Activated CD8-positive, alpha-beta T cell treated with anti-CD3 and anti-CD28 coated beads, Interleukin-2, amount 10 ng/mL, durations not matched to agents 7 days and 5 days (primary cell): ENCODE measurements around the gene ERC1. TPM values are rescaled to one million over a fixed set of nuclear protein-coding genes. Genes with fewer than 3 reads are reported as not detected.
"Not testable (repeated sequence)": the region's sequence is repeated elsewhere in the genome, so short reads cannot be mapped to it uniquely, and the experiment has no call there.

Source experiments
- ATAC-seq: fragments of 150-1000 bp; cut with Tn5 transposase; one replicate; pipeline ENCODE4 v1.10.0; 2021; ENCODE audit warnings: moderate library complexity
- CTCF ChIA-PET: fragments of 350-600 bp; sonication (Branson Sonifier 250); formaldehyde crosslinking; loops from one replicate; lab custom pipeline; 2021; ENCODE audit warnings: antibody characterized with exemption; lab: Charles Lee
- POLR2A ChIA-PET: fragments of 350-600 bp; sonication (Branson Sonifier 250); formaldehyde crosslinking; loops from one replicate; lab custom pipeline; 2021; ENCODE audit warnings: antibody characterized with exemption; lab: Charles Lee
- DNase-seq: peaks from one replicate; pipeline ENCODE4 v3.0.0-alpha.2; 2020
- H3K27ac Mint-ChIP-seq: one replicate; pipeline ENCODE4 v1.8.0; 2021; ENCODE audit warnings: mild to moderate bottlenecking, mixed read lengths
- H3K27me3 Mint-ChIP-seq: one replicate; pipeline ENCODE4 v1.8.0; 2021; ENCODE audit warnings: low read depth, mixed read lengths
- H3K36me3 Mint-ChIP-seq: one replicate; pipeline ENCODE4 v1.8.0; 2021; ENCODE audit warnings: low read depth, mixed read lengths
- H3K4me1 Mint-ChIP-seq: one replicate; pipeline ENCODE4 v1.8.0; 2021; ENCODE audit warnings: low read depth, mixed read lengths
- H3K4me3 Mint-ChIP-seq: one replicate; pipeline ENCODE4 v1.8.0; 2021; ENCODE audit warnings: mild to moderate bottlenecking, mixed read lengths
- H3K9me3 Mint-ChIP-seq: one replicate; pipeline ENCODE4 v1.8.0; 2022; ENCODE audit warnings: mixed read lengths; ENCODE audit not compliant: insufficient read depth
- total RNA-seq, 2 experiments: library from RNA; stranded (reverse); gene quantifications; one replicate each; pipeline ENCODE4 v1.2.3, GENCODE V29; 2021

Gene ERC1
- total RNA-seq, 2 experiments from 2014 or later: 25.2 to 32.9 TPM

GRCh38 chr12:1316991-1317390 lies 326.0 kb downstream of the ERC1 start:
- H3K27me3 Mint-ChIP-seq, DNase-seq, H3K27ac Mint-ChIP-seq, H3K9me3 Mint-ChIP-seq, POLR2A ChIA-PET, H3K4me1 Mint-ChIP-seq, H3K4me3 Mint-ChIP-seq, CTCF ChIA-PET, ATAC-seq, H3K36me3 Mint-ChIP-seq: not testable (repeated sequence)

GRCh38 chr12:1318327-1319031 lies 327.5 kb downstream of the ERC1 start:
- ATAC-seq: no peak
- H3K27me3 Mint-ChIP-seq: no peaks in the 10 kb centered on the region
- DNase-seq: no peak
- H3K4me1 Mint-ChIP-seq: peaks cover 2% of the 10 kb centered on the region
- H3K4me3 Mint-ChIP-seq: no peak overlapping the region
- no peak overlapping the region for H3K27ac Mint-ChIP-seq
- POLR2A ChIA-PET: no interaction called here
- peaks cover 7% of the 10 kb centered on the region for H3K9me3 Mint-ChIP-seq
- peaks cover 6% of the 10 kb centered on the region for H3K36me3 Mint-ChIP-seq
- CTCF ChIA-PET: no interaction called here

- peaks cover 6% of the 10 kb centered on the region for H3K36me3 Mint-ChIP-seq
- peaks cover 4% of the 10 kb centered on the region for H3K9me3 Mint-ChIP-seq
- ATAC-seq: no peak
- no peak overlapping the region for H3K27ac Mint-ChIP-seq
- POLR2A ChIA-PET: no interaction called here
- no peak for DNase-seq
- H3K4me1 Mint-ChIP-seq: no peaks in the 10 kb centered on the region
- H3K27me3 Mint-ChIP-seq: no peaks in the 10 kb centered on the region
- CTCF ChIA-PET: no interaction called here
- no peak overlapping the region for H3K4me3 Mint-ChIP-seq
Observed at GRCh38 chr12:1319212-1319611, 328.2 kb downstream of the ERC1 start.

GRCh38 chr12:1320021-1320420 lies 329.0 kb downstream of the ERC1 start:
- ATAC-seq: no peak
- Mint-ChIP-seq H3K36me3 (peaks cover 6% of the 10 kb centered on the region), H3K9me3 (no peaks in the 10 kb centered on the region), H3K27ac (no peak overlapping the region), H3K27me3 (no peaks in the 10 kb centered on the region), H3K4me3 (no peak overlapping the region), H3K4me1 (no peaks in the 10 kb centered on the region)
- ChIA-PET CTCF (no interaction called here), POLR2A (no interaction called here)
- DNase-seq: no peak

- ChIA-PET POLR2A (no interaction called here), CTCF (interaction anchor here (1.3 kb wide), 1 partner anchor 205 kb away, joined by 6 read pairs; no protein-coding TSS in a partner anchor)
- no peaks in the 10 kb centered on the region for H3K9me3 Mint-ChIP-seq
- H3K27ac Mint-ChIP-seq: no peak overlapping the region
- no peaks in the 10 kb centered on the region for H3K4me1 Mint-ChIP-seq
- ATAC-seq (no peak), DNase-seq (no peak)
- H3K36me3 Mint-ChIP-seq: no peaks in the 10 kb centered on the region
- no peaks in the 10 kb centered on the region for H3K27me3 Mint-ChIP-seq
- no peak overlapping the region for H3K4me3 Mint-ChIP-seq
Observed at GRCh38 chr12:1322821-1323220, 331.8 kb downstream of the ERC1 start.

- Mint-ChIP-seq H3K4me1 (no peaks in the 10 kb centered on the region), H3K9me3 (no peaks in the 10 kb centered on the region), H3K36me3 (no peaks in the 10 kb centered on the region), H3K27me3 (no peaks in the 10 kb centered on the region), H3K4me3 (no peak overlapping the region), H3K27ac (no peak overlapping the region)
- no peak for DNase-seq
- POLR2A ChIA-PET: interaction anchor here (0.5 kb wide), 1 partner anchor 351 kb away, joined by 3 read pairs; no protein-coding TSS in a partner anchor
- CTCF ChIA-PET: no interaction called here
- ATAC-seq: no peak
Observed at GRCh38 chr12:1324099-1324498, 333.1 kb downstream of the ERC1 start.

GRCh38 chr12:1324910-1325309 lies 333.9 kb downstream of the ERC1 start:
- POLR2A ChIA-PET: no interaction called here
- Mint-ChIP-seq H3K27ac (no peak overlapping the region), H3K27me3 (no peaks in the 10 kb centered on the region), H3K4me1 (no peaks in the 10 kb centered on the region), H3K36me3 (no peaks in the 10 kb centered on the region), H3K4me3 (no peak overlapping the region), H3K9me3 (no peaks in the 10 kb centered on the region)
- ATAC-seq: no peak
- CTCF ChIA-PET: no interaction called here
- no peak for DNase-seq

GRCh38 chr12:1325666-1326065 lies 334.6 kb downstream of the ERC1 start:
- no peak for ATAC-seq
- H3K27ac Mint-ChIP-seq: no peak overlapping the region
- H3K9me3 Mint-ChIP-seq: no peaks in the 10 kb centered on the region
- no peaks in the 10 kb centered on the region for H3K4me1 Mint-ChIP-seq
- H3K27me3 Mint-ChIP-seq: no peaks in the 10 kb centered on the region
- ChIA-PET POLR2A (no interaction called here), CTCF (no interaction called here)
- no peak overlapping the region for H3K4me3 Mint-ChIP-seq
- no peak for DNase-seq
- no peaks in the 10 kb centered on the region for H3K36me3 Mint-ChIP-seq

GRCh38 chr12:1326258-1326657 lies 335.2 kb downstream of the ERC1 start:
- H3K4me1 Mint-ChIP-seq: no peaks in the 10 kb centered on the region
- H3K9me3 Mint-ChIP-seq: no peaks in the 10 kb centered on the region
- DNase-seq: no peak
- H3K4me3 Mint-ChIP-seq: no peak overlapping the region
- no peak overlapping the region for H3K27ac Mint-ChIP-seq
- no peak for ATAC-seq
- POLR2A ChIA-PET: no interaction called here
- CTCF ChIA-PET: no interaction called here
- H3K27me3 Mint-ChIP-seq: no peaks in the 10 kb centered on the region
- no peaks in the 10 kb centered on the region for H3K36me3 Mint-ChIP-seq

GRCh38 chr12:1328391-1328790 lies 337.4 kb downstream of the ERC1 start:
- H3K36me3 Mint-ChIP-seq: no peaks in the 10 kb centered on the region
- no peaks in the 10 kb centered on the region for H3K4me1 Mint-ChIP-seq
- H3K27me3 Mint-ChIP-seq: no peaks in the 10 kb centered on the region
- no peak overlapping the region for H3K4me3 Mint-ChIP-seq
- ChIA-PET CTCF (no interaction called here), POLR2A (no interaction called here)
- no peak for ATAC-seq
- no peak overlapping the region for H3K27ac Mint-ChIP-seq
- H3K9me3 Mint-ChIP-seq: no peaks in the 10 kb centered on the region
- no peak for DNase-seq

- ChIA-PET POLR2A (no interaction called here), CTCF (no interaction called here)
- no peak overlapping the region for H3K27ac Mint-ChIP-seq
- no peak for ATAC-seq
- no peaks in the 10 kb centered on the region for H3K36me3 Mint-ChIP-seq
- H3K4me3 Mint-ChIP-seq: no peak overlapping the region
- no peaks in the 10 kb centered on the region for H3K9me3 Mint-ChIP-seq
- no peaks in the 10 kb centered on the region for H3K4me1 Mint-ChIP-seq
- H3K27me3 Mint-ChIP-seq: no peaks in the 10 kb centered on the region
- no peak for DNase-seq
Observed at GRCh38 chr12:1329784-1330476, 338.9 kb downstream of the ERC1 start.

- CTCF ChIA-PET: no interaction called here
- no peak overlapping the region for H3K27ac Mint-ChIP-seq
Observed at GRCh38 chr12:1330477-1330827, 339.4 kb downstream of the ERC1 start.

More at GRCh38 chr12:1330477-1330827, 339.4 kb downstream of the ERC1 start:
- Mint-ChIP-seq H3K9me3 (no peaks in the 10 kb centered on the region), H3K4me1 (no peaks in the 10 kb centered on the region), H3K4me3 (no peak overlapping the region), H3K36me3 (no peaks in the 10 kb centered on the region), H3K27me3 (no peaks in the 10 kb centered on the region)
- DNase-seq (no peak), ATAC-seq (no peak)
- POLR2A ChIA-PET: no interaction called here
